ENCODE measurements around the gene LY9. TPM values are rescaled to one million over a fixed set of nuclear protein-coding genes. Genes with fewer than 3 reads are reported as not detected.

LY9 gene
- total and polyA plus RNA-seq, 4 donors: 0.21 to 1.5 (median 0.63) TPM

DNA sequence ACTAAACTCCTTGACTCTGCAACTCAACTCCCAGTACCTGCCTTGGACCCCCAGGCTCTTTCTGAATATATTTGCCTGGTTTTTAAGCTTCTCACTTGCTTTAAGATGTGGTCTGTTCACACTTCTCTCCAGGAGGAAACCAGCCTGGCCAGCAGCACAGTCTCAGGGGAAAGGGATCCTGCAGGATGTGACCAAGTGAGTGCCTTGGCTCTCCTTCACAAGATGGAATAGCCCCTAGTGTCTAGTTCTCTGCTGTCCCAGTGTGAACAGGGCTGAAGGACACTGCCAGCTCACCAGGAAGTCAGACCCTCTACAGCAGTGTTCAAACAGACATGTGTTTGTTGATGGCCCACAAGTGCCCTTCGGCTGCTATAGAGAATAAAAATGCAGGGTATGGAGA, 33.8 kb downstream of the LY9 start:
- Histone ChIP-seq H3K4me3 (ENCODE audit: low read depth in 1 of 3, low read length in 3 of 3) (no peak overlapping the region), H3K27me3 (ENCODE audit: control insufficient read depth in 4 of 4, insufficient read depth in 4 of 4, low read length in 3 of 4) (no peaks in the 10 kb centered on the region), H3K4me1 (ENCODE audit: control insufficient read depth in 4 of 4, insufficient read depth in 4 of 4, low read length in 3 of 4) (no peaks in the 10 kb centered on the region), H3K36me3 (ENCODE audit: control insufficient read depth in 4 of 4, insufficient read depth in 3 of 4, low read depth in 1 of 4, low read length in 3 of 4) (no peaks in the 10 kb centered on the region), H3K9ac (ENCODE audit: low read depth in 1 of 2, low read length in 2 of 2) (no peak overlapping the region), H3K9me3 (ENCODE audit: control insufficient read depth in 4 of 4, low read length in 3 of 4) (no peaks in the 10 kb centered on the region), H3K27ac (ENCODE audit: low read depth in 1 of 2, low read length in 2 of 2) (no peak overlapping the region)
- no peak for TF ChIP-seq FOXA2 (IDR thresholded peaks at IDR 0.05)
- no peak for TF ChIP-seq HNF4A (conservative IDR thresholded peaks at IDR 0.05)
- TF ChIP-seq NR2F2 (IDR thresholded peaks at IDR 0.05): no peak
- TF ChIP-seq, protein P1, sequence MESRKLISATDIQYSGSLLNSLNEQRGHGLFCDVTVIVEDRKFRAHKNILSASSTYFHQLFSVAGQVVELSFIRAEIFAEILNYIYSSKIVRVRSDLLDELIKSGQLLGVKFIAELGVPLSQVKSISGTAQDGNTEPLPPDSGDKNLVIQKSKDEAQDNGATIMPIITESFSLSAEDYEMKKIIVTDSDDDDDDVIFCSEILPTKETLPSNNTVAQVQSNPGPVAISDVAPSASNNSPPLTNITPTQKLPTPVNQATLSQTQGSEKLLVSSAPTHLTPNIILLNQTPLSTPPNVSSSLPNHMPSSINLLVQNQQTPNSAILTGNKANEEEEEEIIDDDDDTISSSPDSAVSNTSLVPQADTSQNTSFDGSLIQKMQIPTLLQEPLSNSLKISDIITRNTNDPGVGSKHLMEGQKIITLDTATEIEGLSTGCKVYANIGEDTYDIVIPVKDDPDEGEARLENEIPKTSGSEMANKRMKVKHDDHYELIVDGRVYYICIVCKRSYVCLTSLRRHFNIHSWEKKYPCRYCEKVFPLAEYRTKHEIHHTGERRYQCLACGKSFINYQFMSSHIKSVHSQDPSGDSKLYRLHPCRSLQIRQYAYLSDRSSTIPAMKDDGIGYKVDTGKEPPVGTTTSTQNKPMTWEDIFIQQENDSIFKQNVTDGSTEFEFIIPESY (IDR thresholded peaks at IDR 0.05): no peak
- TF ChIP-seq, protein P2, sequence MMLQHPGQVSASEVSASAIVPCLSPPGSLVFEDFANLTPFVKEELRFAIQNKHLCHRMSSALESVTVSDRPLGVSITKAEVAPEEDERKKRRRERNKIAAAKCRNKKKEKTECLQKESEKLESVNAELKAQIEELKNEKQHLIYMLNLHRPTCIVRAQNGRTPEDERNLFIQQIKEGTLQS (IDR thresholded peaks at IDR 0.05): no peak
- no peak for TF ChIP-seq SP1 (IDR thresholded peaks at IDR 0.05)
- TF ChIP-seq, protein P3, sequence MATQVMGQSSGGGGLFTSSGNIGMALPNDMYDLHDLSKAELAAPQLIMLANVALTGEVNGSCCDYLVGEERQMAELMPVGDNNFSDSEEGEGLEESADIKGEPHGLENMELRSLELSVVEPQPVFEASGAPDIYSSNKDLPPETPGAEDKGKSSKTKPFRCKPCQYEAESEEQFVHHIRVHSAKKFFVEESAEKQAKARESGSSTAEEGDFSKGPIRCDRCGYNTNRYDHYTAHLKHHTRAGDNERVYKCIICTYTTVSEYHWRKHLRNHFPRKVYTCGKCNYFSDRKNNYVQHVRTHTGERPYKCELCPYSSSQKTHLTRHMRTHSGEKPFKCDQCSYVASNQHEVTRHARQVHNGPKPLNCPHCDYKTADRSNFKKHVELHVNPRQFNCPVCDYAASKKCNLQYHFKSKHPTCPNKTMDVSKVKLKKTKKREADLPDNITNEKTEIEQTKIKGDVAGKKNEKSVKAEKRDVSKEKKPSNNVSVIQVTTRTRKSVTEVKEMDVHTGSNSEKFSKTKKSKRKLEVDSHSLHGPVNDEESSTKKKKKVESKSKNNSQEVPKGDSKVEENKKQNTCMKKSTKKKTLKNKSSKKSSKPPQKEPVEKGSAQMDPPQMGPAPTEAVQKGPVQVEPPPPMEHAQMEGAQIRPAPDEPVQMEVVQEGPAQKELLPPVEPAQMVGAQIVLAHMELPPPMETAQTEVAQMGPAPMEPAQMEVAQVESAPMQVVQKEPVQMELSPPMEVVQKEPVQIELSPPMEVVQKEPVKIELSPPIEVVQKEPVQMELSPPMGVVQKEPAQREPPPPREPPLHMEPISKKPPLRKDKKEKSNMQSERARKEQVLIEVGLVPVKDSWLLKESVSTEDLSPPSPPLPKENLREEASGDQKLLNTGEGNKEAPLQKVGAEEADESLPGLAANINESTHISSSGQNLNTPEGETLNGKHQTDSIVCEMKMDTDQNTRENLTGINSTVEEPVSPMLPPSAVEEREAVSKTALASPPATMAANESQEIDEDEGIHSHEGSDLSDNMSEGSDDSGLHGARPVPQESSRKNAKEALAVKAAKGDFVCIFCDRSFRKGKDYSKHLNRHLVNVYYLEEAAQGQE (IDR thresholded peaks at IDR 0.05): no peak
- no peak for TF ChIP-seq HNF4G (IDR thresholded peaks at IDR 0.05)
- no peak for TF ChIP-seq GABPA (IDR thresholded peaks at IDR 0.05 in 1 of 2, conservative IDR thresholded peaks at IDR 0.05 in 1 of 2)
- no peak for TF ChIP-seq YY1 (IDR thresholded peaks at IDR 0.05)
- no peak for TF ChIP-seq RXRA (IDR thresholded peaks at IDR 0.05)
- TF ChIP-seq FOXA1 (IDR thresholded peaks at IDR 0.05): no peak
- TF ChIP-seq TAF1 (conservative IDR thresholded peaks at IDR 0.05): no peak
- TF ChIP-seq, protein P4, sequence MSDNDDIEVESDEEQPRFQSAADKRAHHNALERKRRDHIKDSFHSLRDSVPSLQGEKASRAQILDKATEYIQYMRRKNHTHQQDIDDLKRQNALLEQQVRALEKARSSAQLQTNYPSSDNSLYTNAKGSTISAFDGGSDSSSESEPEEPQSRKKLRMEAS (IDR thresholded peaks at IDR 0.05): no peak
- DNase-seq (ENCODE audit: low spot score): no peak
- WGBS: 92% methylated on average over 1 of the region's 1 CpG

DNA sequence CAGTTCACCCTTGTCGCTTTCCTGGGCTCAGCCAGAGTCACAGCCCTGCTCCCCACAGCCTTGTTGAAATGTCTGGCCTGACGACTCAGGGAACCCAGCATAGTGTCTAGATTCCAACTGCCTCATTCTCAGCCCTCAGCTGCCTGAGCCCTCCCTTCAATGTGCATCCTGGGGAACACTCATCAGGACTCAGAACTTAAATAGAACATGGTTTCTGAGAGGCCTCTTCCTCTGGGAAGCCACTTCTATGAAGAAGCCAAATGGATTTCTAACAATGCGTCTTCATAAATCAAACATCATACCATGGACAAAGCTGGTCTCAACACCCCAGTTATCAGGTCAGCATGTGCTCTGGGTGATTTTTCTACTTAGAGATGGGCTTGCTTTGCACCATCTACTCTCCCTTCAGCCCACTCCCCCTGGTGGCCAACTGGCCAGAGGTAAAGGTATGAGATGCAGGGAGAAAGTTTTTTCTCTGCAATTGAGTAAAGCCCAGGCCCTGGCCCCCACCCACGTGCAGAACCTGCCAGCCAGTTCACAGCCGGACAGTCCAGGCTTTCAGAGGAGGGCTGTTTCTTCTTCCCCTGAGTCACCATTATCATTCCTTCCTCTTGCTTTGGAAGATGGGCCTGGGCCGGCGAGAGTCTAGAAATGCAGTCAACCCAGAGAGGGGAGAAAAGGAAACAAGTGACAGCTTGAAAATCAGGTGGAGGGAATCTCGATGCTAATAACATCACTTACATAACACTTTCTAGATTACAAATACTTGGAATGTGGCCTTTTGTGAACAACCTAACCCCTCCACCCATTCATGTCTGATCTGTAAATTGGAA, 34.6 kb downstream of the LY9 start:
- WGBS: 58% methylated on average over 8 of the region's 8 CpGs
- no peaks in the 10 kb centered on the region for H3K9me3 ChIP-seq (ENCODE audit: control insufficient read depth in 4 of 4, low read length in 3 of 4)
- H3K36me3 ChIP-seq (ENCODE audit: control insufficient read depth in 4 of 4, insufficient read depth in 3 of 4, low read depth in 1 of 4, low read length in 3 of 4): no peaks in the 10 kb centered on the region
- DNase-seq (ENCODE audit: low spot score): peak; percentile 84
- H3K27ac ChIP-seq (ENCODE audit: low read depth in 1 of 2, low read length in 2 of 2): no peak overlapping the region
- H3K27me3 ChIP-seq (ENCODE audit: control insufficient read depth in 4 of 4, insufficient read depth in 4 of 4, low read length in 3 of 4): no peaks in the 10 kb centered on the region
- no peaks in the 10 kb centered on the region for H3K4me1 ChIP-seq (ENCODE audit: control insufficient read depth in 4 of 4, insufficient read depth in 4 of 4, low read length in 3 of 4)
- H3K9ac ChIP-seq (ENCODE audit: low read depth in 1 of 2, low read length in 2 of 2): no peak overlapping the region
- H3K4me3 ChIP-seq (ENCODE audit: low read depth in 1 of 3, low read length in 3 of 3): no peak overlapping the region
- TF ChIP-seq, protein P3 (IDR thresholded peaks at IDR 0.05): no peak
- TF ChIP-seq GABPA (IDR thresholded peaks at IDR 0.05 in 1 of 2, conservative IDR thresholded peaks at IDR 0.05 in 1 of 2) (no peak), NR2F2 (IDR thresholded peaks at IDR 0.05) (no peak), RXRA (IDR thresholded peaks at IDR 0.05) (no peak), HNF4A (conservative IDR thresholded peaks at IDR 0.05) (no peak), RAD21 (IDR thresholded peaks at IDR 0.05) (peak; percentile 73 to 84), FOXA2 (IDR thresholded peaks at IDR 0.05) (no peak), JUND (IDR thresholded peaks at IDR 0.05) (no peak), YY1 (IDR thresholded peaks at IDR 0.05) (no peak)
- TF ChIP-seq, protein P1 (IDR thresholded peaks at IDR 0.05): no peak
- TF ChIP-seq, protein P5, sequence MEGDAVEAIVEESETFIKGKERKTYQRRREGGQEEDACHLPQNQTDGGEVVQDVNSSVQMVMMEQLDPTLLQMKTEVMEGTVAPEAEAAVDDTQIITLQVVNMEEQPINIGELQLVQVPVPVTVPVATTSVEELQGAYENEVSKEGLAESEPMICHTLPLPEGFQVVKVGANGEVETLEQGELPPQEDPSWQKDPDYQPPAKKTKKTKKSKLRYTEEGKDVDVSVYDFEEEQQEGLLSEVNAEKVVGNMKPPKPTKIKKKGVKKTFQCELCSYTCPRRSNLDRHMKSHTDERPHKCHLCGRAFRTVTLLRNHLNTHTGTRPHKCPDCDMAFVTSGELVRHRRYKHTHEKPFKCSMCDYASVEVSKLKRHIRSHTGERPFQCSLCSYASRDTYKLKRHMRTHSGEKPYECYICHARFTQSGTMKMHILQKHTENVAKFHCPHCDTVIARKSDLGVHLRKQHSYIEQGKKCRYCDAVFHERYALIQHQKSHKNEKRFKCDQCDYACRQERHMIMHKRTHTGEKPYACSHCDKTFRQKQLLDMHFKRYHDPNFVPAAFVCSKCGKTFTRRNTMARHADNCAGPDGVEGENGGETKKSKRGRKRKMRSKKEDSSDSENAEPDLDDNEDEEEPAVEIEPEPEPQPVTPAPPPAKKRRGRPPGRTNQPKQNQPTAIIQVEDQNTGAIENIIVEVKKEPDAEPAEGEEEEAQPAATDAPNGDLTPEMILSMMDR (IDR thresholded peaks at IDR 0.05; ENCODE audit: low read depth, low read length, missing input control): peak; percentile 62
